ENCODE measurements around the gene SEPTIN14. TPM values are rescaled to one million over a fixed set of nuclear protein-coding genes. Genes with fewer than 3 reads are reported as not detected.
"Not testable (repeated sequence)": the region's sequence is repeated elsewhere in the genome, so short reads cannot be mapped to it uniquely, and the experiment has no call there.

SEPTIN14 gene
- total RNA-seq, 1 donor: not detected

- no peak for DNase-seq (ENCODE audit: insufficient read length, low spot score, missing footprints)
Observed at GRCh38 chr7:55895021-55895420, 32.5 kb upstream of the SEPTIN14 start.

GRCh38 chr7:55893940-55894339, 31.4 kb upstream of the SEPTIN14 start:
- Histone ChIP-seq H3K79me2 (ENCODE audit: insufficient read depth, low read length) (no peaks in the 10 kb centered on the region), H3K4me1 (ENCODE audit: insufficient read depth, low read length) (no peaks in the 10 kb centered on the region), H3K4me3 (ENCODE audit: insufficient read depth, low read length) (no peak overlapping the region), H4K20me1 (ENCODE audit: insufficient read depth, low read length) (no peaks in the 10 kb centered on the region), H3K27me3 (ENCODE audit: insufficient read depth, low read length) (no peaks in the 10 kb centered on the region), H3K4me2 (ENCODE audit: insufficient read depth, low read length) (no peak overlapping the region), H3K9me3 (ENCODE audit: low read depth, low read length) (no peaks in the 10 kb centered on the region), H3K36me3 (ENCODE audit: insufficient read depth, low read length) (no peaks in the 10 kb centered on the region), H2AFZ (ENCODE audit: low read length) (no peak overlapping the region), H3K27ac (ENCODE audit: low read depth, low read length) (no peak overlapping the region)
- no peak for TF ChIP-seq CTCF (IDR thresholded peaks at IDR 0.05; ENCODE audit: extremely low read depth, low read depth, low read length)
- no peak for DNase-seq (ENCODE audit: insufficient read length, low spot score, missing footprints)

More at GRCh38 chr7:55895021-55895420, 32.5 kb upstream of the SEPTIN14 start:
- Histone ChIP-seq H3K4me3 (ENCODE audit: insufficient read depth, low read length) (no peak overlapping the region), H3K4me1 (ENCODE audit: insufficient read depth, low read length) (no peaks in the 10 kb centered on the region), H3K27me3 (ENCODE audit: insufficient read depth, low read length) (no peaks in the 10 kb centered on the region), H3K27ac (ENCODE audit: low read depth, low read length) (no peak overlapping the region), H3K9me3 (ENCODE audit: low read depth, low read length) (no peaks in the 10 kb centered on the region), H3K4me2 (ENCODE audit: insufficient read depth, low read length) (no peak overlapping the region), H3K79me2 (ENCODE audit: insufficient read depth, low read length) (no peaks in the 10 kb centered on the region), H2AFZ (ENCODE audit: low read length) (no peak overlapping the region), H3K36me3 (ENCODE audit: insufficient read depth, low read length) (no peaks in the 10 kb centered on the region), H4K20me1 (ENCODE audit: insufficient read depth, low read length) (no peaks in the 10 kb centered on the region)
- no peak for TF ChIP-seq CTCF (IDR thresholded peaks at IDR 0.05; ENCODE audit: extremely low read depth, low read depth, low read length)

GRCh38 chr7:55888378-55888777, 25.8 kb upstream of the SEPTIN14 start:
- H4K20me1 ChIP-seq (ENCODE audit: insufficient read depth, low read length); DNase-seq (ENCODE audit: insufficient read length, low spot score, missing footprints); H3K36me3 ChIP-seq (ENCODE audit: insufficient read depth, low read length); H3K79me2 ChIP-seq (ENCODE audit: insufficient read depth, low read length); H3K9me3 ChIP-seq (ENCODE audit: low read depth, low read length); H3K27me3 ChIP-seq (ENCODE audit: insufficient read depth, low read length); H3K4me1 ChIP-seq (ENCODE audit: insufficient read depth, low read length); H3K4me3 ChIP-seq (ENCODE audit: insufficient read depth, low read length); H3K27ac ChIP-seq (ENCODE audit: low read depth, low read length): not testable (repeated sequence)
- Histone ChIP-seq H3K4me2 (ENCODE audit: insufficient read depth, low read length) (peak overlapping the region; percentile 86), H2AFZ (ENCODE audit: low read length) (peak overlapping the region; percentile 87)

GRCh38 chr7:55887821-55888247, 25.3 kb upstream of the SEPTIN14 start:
- Histone ChIP-seq H3K36me3 (ENCODE audit: insufficient read depth, low read length) (no peaks in the 10 kb centered on the region), H3K9me3 (ENCODE audit: low read depth, low read length) (no peaks in the 10 kb centered on the region), H4K20me1 (ENCODE audit: insufficient read depth, low read length) (no peaks in the 10 kb centered on the region), H3K27ac (ENCODE audit: low read depth, low read length) (no peak overlapping the region), H2AFZ (ENCODE audit: low read length) (peak overlapping the region; percentile 87), H3K79me2 (ENCODE audit: insufficient read depth, low read length) (no peaks in the 10 kb centered on the region), H3K4me1 (ENCODE audit: insufficient read depth, low read length) (no peaks in the 10 kb centered on the region), H3K4me2 (ENCODE audit: insufficient read depth, low read length) (peak overlapping the region; percentile 86), H3K4me3 (ENCODE audit: insufficient read depth, low read length) (peak overlapping the region; percentile 69), H3K27me3 (ENCODE audit: insufficient read depth, low read length) (no peaks in the 10 kb centered on the region)
- no peak for TF ChIP-seq CTCF (IDR thresholded peaks at IDR 0.05; ENCODE audit: extremely low read depth, low read depth, low read length)
- peak; percentile 78 for DNase-seq (ENCODE audit: insufficient read length, low spot score, missing footprints)
